NT2/D1 (cell line): ENCODE results near the gene CD300LD.
"Not testable (repeated sequence)": the region's sequence is repeated elsewhere in the genome, so short reads cannot be mapped to it uniquely, and the experiment has no call there.

Source experiments
- DNase-seq: peaks from one replicate; pipeline ENCODE4 v3.0.0-alpha.2; 2011; ENCODE audit warnings: low read depth, low spot score
- H3K27me3 ChIP-seq: 2 replicates; pipeline ENCODE4 v1.6.0; 2011; ENCODE audit warnings: mild to moderate bottlenecking; ENCODE audit not compliant: insufficient read length, insufficient read depth
- H3K36me3 ChIP-seq: 2 replicates; pipeline ENCODE4 v1.6.1; 2011; ENCODE audit warnings: mild to moderate bottlenecking, low read length, mixed read lengths; ENCODE audit not compliant: insufficient read depth, insufficient read length
- H3K4me1 ChIP-seq: 2 replicates; pipeline ENCODE4 v1.5.1; 2011; ENCODE audit not compliant: insufficient read depth, insufficient read length
- H3K4me3 ChIP-seq: 2 replicates; pipeline ENCODE4 v1.5.1; 2011; ENCODE audit warnings: low read depth; ENCODE audit not compliant: insufficient read length
- H3K9ac ChIP-seq: 2 replicates; pipeline ENCODE4 v1.6.0; 2011; ENCODE audit warnings: low read depth; ENCODE audit not compliant: insufficient read length
- H3K9me3 ChIP-seq: 2 replicates; pipeline ENCODE4 v1.5.1; 2011; ENCODE audit warnings: mild to moderate bottlenecking, low read length; ENCODE audit not compliant: insufficient read depth
- SUZ12 ChIP-seq: IDR thresholded peaks from 2 replicates; pipeline ENCODE4 v1.6.1; 2011; ENCODE audit not compliant: insufficient read length, insufficient read depth; ENCODE audit errors: extremely low read depth
- YY1 ChIP-seq: IDR thresholded peaks from 2 replicates; pipeline ENCODE4 v1.6.1; 2011; ENCODE audit not compliant: insufficient read length, insufficient read depth
- ZNF274 ChIP-seq: IDR thresholded peaks from 2 replicates; pipeline ENCODE4 v1.6.1; 2011; ENCODE audit warnings: mild to moderate bottlenecking, low read depth, low read length

CD300LD gene

GRCh38 chr17:74558882-74559519 is 33.1 kb downstream of the CD300LD start:
- peaks cover 8% of the 10 kb centered on the region; the same call in 1 of the 2 replicates for H3K9me3 ChIP-seq
- TF ChIP-seq YY1 (no peak), ZNF274 (no peak), SUZ12 (no peak)
- H3K4me1 ChIP-seq, result peaks cover 3% of the 10 kb centered on the region
- peak; percentile 25 for DNase-seq
- H3K9ac ChIP-seq, result no peak overlapping the region
- H3K4me3 ChIP-seq, result no peak overlapping the region
- H3K27me3 ChIP-seq, result peaks cover 42% of the 10 kb centered on the region
- H3K36me3 ChIP-seq, result no peaks in the 10 kb centered on the region

GRCh38 chr17:74558402-74558801 is 33.7 kb downstream of the CD300LD start:
- H3K9me3 ChIP-seq, H3K9ac ChIP-seq, H3K4me1 ChIP-seq, H3K4me3 ChIP-seq, H3K36me3 ChIP-seq, DNase-seq: not testable (repeated sequence)
- peaks cover 39% of the 10 kb centered on the region for H3K27me3 ChIP-seq

DNA sequence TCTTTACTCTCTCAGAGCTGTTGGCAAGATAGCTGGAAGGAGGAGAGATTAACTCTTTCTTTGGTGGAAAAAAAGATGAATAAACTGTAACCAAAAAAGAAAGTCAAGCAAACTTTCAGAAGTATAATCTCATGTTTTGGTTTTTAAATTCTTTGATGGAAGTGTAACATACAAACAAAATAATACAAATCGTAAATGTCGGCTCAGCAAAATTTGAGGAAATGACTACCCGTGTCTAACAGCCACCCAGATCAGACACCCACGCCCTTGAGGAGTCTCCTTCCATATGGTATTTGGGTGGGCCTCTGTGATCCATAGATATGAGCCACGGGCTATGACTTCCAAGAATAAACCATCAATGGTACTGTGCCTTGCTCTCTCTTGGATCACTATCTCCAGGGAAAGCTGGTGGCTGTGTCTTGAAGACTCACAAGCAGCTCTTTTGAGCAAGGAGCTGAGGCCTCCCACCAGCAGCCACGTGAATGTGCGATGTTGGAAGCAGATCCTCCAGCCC is 36.6 kb downstream of the CD300LD start:
- no peak for DNase-seq
- Histone ChIP-seq H3K4me3 (no peak overlapping the region), H3K9me3 (peaks cover 8% of the 10 kb centered on the region; the same call in 1 of the 2 replicates), H3K36me3 (no peaks in the 10 kb centered on the region), H3K4me1 (peaks cover 3% of the 10 kb centered on the region), H3K9ac (no peak overlapping the region), H3K27me3 (peaks cover 26% of the 10 kb centered on the region)
- TF ChIP-seq YY1 (no peak), SUZ12 (no peak), ZNF274 (no peak)

DNA sequence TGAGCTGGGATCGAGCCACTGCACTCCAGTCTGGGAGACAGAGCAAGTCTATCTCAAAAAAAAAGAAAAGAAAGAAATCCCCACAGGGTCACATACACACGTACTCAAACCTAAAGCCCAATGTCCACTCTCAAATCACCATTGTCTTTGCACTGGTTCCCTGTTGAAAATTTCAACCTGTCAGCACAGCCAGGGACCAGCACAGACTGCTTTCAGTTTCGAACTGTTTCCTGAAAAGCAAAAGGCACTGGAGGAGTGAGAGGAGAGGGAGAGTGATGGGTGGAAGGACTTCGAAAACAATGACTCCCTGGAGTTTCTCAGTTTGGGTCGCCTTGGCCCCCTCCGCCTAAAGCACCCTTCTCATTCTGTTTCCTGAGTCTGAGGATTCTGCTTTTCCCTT is 37.2 kb downstream of the CD300LD start:
- TF ChIP-seq ZNF274 (no peak), YY1 (no peak), SUZ12 (no peak)
- no peak for DNase-seq
- Histone ChIP-seq H3K27me3 (peaks cover 26% of the 10 kb centered on the region), H3K36me3 (no peaks in the 10 kb centered on the region), H3K9ac (no peak overlapping the region), H3K9me3 (peaks cover 8% of the 10 kb centered on the region; the same call in 1 of the 2 replicates), H3K4me1 (peaks cover 3% of the 10 kb centered on the region), H3K4me3 (no peak overlapping the region)

DNA sequence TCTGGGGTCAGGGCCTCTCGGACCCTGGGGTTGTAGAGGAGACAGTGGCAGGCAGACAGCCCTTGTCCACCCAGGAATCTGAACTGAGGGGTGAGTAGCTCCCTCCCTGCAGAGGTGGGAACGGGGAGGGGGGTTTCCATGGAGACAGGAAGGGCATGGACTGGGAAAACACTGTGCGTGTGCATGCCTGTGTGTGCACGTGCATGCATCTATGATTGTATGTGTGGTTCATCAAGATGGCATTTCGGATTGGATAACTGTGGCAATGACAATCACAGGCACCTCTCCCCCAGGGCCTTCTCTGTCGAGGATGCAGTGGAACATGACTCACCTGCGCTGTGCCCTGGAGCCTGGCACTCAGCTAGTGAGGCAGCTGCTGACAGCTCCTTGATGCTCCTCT is 40.0 kb downstream of the CD300LD start:
- peaks cover 25% of the 10 kb centered on the region for H3K27me3 ChIP-seq
- H3K9me3 ChIP-seq, result peaks cover 8% of the 10 kb centered on the region; the same call in 1 of the 2 replicates
- H3K9ac ChIP-seq, result no peak overlapping the region
- TF ChIP-seq SUZ12 (no peak), ZNF274 (no peak), YY1 (no peak)
- no peak for DNase-seq
- no peaks in the 10 kb centered on the region for H3K4me1 ChIP-seq
- H3K4me3 ChIP-seq, result no peak overlapping the region
- H3K36me3 ChIP-seq, result no peaks in the 10 kb centered on the region

GRCh38 chr17:74550602-74551001 is 41.5 kb downstream of the CD300LD start:
- Histone ChIP-seq H3K9ac (no peak overlapping the region), H3K4me3 (no peak overlapping the region), H3K4me1 (no peaks in the 10 kb centered on the region), H3K36me3 (no peaks in the 10 kb centered on the region), H3K9me3 (no peaks in the 10 kb centered on the region), H3K27me3 (peaks cover 15% of the 10 kb centered on the region)
- TF ChIP-seq SUZ12 (no peak), YY1 (no peak), ZNF274 (no peak)
- no peak for DNase-seq

DNA sequence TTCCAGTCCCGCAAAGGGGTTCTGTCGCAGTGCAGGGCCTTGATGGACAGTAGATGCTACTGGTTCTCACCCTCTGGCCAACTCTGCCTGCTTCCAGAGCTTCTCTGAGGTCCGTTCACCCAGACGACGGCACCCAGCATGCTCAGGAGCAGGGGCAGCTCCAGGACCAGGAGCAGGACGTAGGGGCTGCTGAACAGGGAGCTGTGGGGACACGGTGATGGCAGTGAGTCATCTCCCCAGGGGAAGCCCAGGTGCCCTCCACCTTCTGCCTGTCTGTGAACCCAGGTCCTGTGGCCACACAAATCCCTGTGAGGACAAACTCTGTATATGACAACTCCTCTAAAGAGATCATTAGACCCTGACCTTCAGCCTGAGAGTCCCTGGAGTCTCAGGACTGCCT is 42.7 kb downstream of the CD300LD start:
- TF ChIP-seq ZNF274 (no peak), YY1 (no peak), SUZ12 (no peak)
- Histone ChIP-seq H3K9me3 (no peaks in the 10 kb centered on the region), H3K9ac (no peak overlapping the region), H3K4me3 (no peak overlapping the region), H3K27me3 (peaks cover 14% of the 10 kb centered on the region), H3K4me1 (no peaks in the 10 kb centered on the region), H3K36me3 (no peaks in the 10 kb centered on the region)
- no peak for DNase-seq
